Heart left ventricle (tissue), 16 donors: ENCODE measurements around the gene NEU3. TPM values are rescaled to one million over a fixed set of nuclear protein-coding genes. Genes with fewer than 3 reads are reported as not detected.

Source experiments
- ATAC-seq, 4 donors: fragments of 200-7000 bp; cut with Tn5 transposase; one replicate each; pipeline ENCODE4 v1.9.1; 2020 to 2022; ENCODE audit warnings: moderate library complexity in 4 of 4, mild to moderate bottlenecking in 3 of 4, moderate number of reproducible peaks in 1 of 4
- DNase-seq, 5 donors: peaks; one replicate each; pipeline ENCODE4 v3.0.0-alpha.2; 2020
- H3K27ac ChIP-seq, 12 donors: fragments of 200-600 bp; sonication (generic) in 4 of 12; one replicate each; pipeline versions ENCODE4 v1.5.0 to v1.8.0; 2016 to 2022; ENCODE audit warnings: mild to moderate bottlenecking in 2 of 12
- H3K27me3 ChIP-seq, 9 donors: fragments of 200-600 bp; sonication (generic) in 2 of 9; one replicate each; pipeline versions ENCODE4 v1.5.1 to v1.8.0; 2016 to 2022; ENCODE audit warnings: mild to moderate bottlenecking in 3 of 9
- H3K36me3 ChIP-seq, 9 donors: fragments of 200-600 bp; sonication (generic) in 2 of 9; one replicate each; pipeline versions ENCODE4 v1.5.0 to v1.8.0; 2018 to 2022; ENCODE audit warnings: mild to moderate bottlenecking in 2 of 9
- H3K4me1 ChIP-seq, 12 donors: fragments of 200-600 bp; sonication (generic) in 4 of 12; one replicate each; pipeline versions ENCODE4 v1.5.0 to v1.8.0; 2016 to 2022; ENCODE audit warnings: mild to moderate bottlenecking in 3 of 12
- H3K4me3 ChIP-seq, 12 donors: fragments of 200-600 bp; sonication (generic) in 4 of 12; one replicate each; pipeline versions ENCODE4 v1.5.0 to v1.8.0; 2017 to 2022; ENCODE audit warnings: mild to moderate bottlenecking in 9 of 12, moderate library complexity in 4 of 12
- H3K9me3 ChIP-seq, 12 donors: fragments of 200-600 bp; sonication (generic) in 4 of 12; one replicate each; pipeline versions ENCODE4 v1.5.0 to v1.8.0; 2016 to 2022; ENCODE audit warnings: mild to moderate bottlenecking in 1 of 12
- CTCF ChIP-seq, 12 donors: fragments of 200-600 bp; sonication (generic) in 4 of 12; IDR thresholded peaks; one replicate each; pipeline versions ENCODE4 v1.5.0 to v1.8.0; 2018 to 2022; ENCODE audit warnings: antibody characterized with exemption in 12 of 12, mild to moderate bottlenecking in 5 of 12
- POLR2A ChIP-seq, 2 donors: fragments of 450-650 bp; IDR thresholded peaks; one replicate each; pipeline ENCODE4 v1.6.1; 2017; ENCODE audit warnings: antibody characterized with exemption in 2 of 2, mild to moderate bottlenecking in 2 of 2, moderate library complexity in 2 of 2
- WGBS, 4 donors: extraction: QIAGEN DNeasy Blood & Tissue Kit in 2 of 4; methylation state at CpG; one replicate each; pipeline versions ENCODE4 v1.1.5 to v1.1.7; 2013 to 2018; 5-methylcytosine and 5-hydroxymethylcytosine counted together
- intact Hi-C, 10 donors: fragments of 100-400 bp; cut with DNase I; formaldehyde crosslinking; loops; one replicate each; pipeline versions ENCODE4 v1.11.1 to v1.14.2; 2022
- polyA plus RNA-seq, 2 donors: library from polyadenylated mRNA; stranded (reverse); fragments of 200-250 nt; gene quantifications; one replicate each; pipeline ENCODE4 v1.2.3, GENCODE V29; 2013
- total RNA-seq, 9 donors: library from RNA; depleted of rRNA in 2 of 9; stranded (reverse); fragments of >200 nt in 2 of 9; fragmentation: NEBNext Ultra II Directional in 3 of 9; extraction: Animal tissue kit (Norgen Biotek cat#: 25700) in 3 of 9; gene quantifications; one replicate each; pipeline versions ENCODE4 v1.1.0 to v1.2.4, GENCODE V29; 2016 to 2023
- donor health status: ischemic (EF 13 %, LVEDD 7.1; RV severe dilation, severe dysfunction).
- donor health status: healthy with polysubstance abuse.
- donor health status: DM: no; HTN: yes; CAD: no.
- donor health status: DM: no; HTN: no; CAD: no.
- donor health status: ischemic (EF 25% LVEDD 6.9; RV normal size, moderate dysfunction).
- donor health status: ischemic (EF 25% LVEDD 5.7; RV mildly dilated, moderate dysfunction).
- donor health status: healthy.
- donor health status: DM: yes; HTN: yes; CAD: no.
- donor health status: ischemic (EF 35%, LVEDD 5.7; RV mildly dilated, moderate dysfunction).
- donor health status: nonischemic (EF 11% LVEDD 7.7; RV severe dilation, severe dysfunction).
- donor health status: DM: yes; HTN: yes; CAD: no.
- donor health status: PGD.
- donor health status: ischemic (EF 29% LVEDD 5.4; RV normal size, mild dysfunction).
- donor health status: nonischemic (EF 23%, LVEDD 6.1; RV moderate dilation, normal function).

Gene NEU3
- total and polyA plus RNA-seq, 11 donors, result 5.1 to 16.6 (median 7.7) TPM

GRCh38 chr11:74990941-74991340 lies 2.2 kb downstream of the NEU3 start:
- Histone ChIP-seq H3K27me3 (no peaks in the 10 kb centered on the region), H3K9me3 (no peaks in the 10 kb centered on the region), H3K4me3 (no peak overlapping the region), H3K27ac (peak overlapping the region in 1 of 12 donors; percentile 11), H3K36me3 (peaks cover 0 to 24% (median 16%) of the 10 kb centered on the region in 9 donors), H3K4me1 (peaks cover 0 to 32% (median 10%) of the 10 kb centered on the region in 12 donors)
- intact Hi-C loops, result no loop called here
- TF ChIP-seq CTCF (IDR thresholded peaks at IDR 0.05), result no peak
- no peak for TF ChIP-seq POLR2A (IDR thresholded peaks at IDR 0.05)
- ATAC-seq, result no peak
- DNase-seq, result no peak
- WGBS, 4 donors, result 41 to 64% (median 49%) methylated on average over 1 of the region's 1 CpG

- no peaks in the 10 kb centered on the region for H3K27me3 ChIP-seq
- H3K9me3 ChIP-seq, result no peaks in the 10 kb centered on the region
- TF ChIP-seq POLR2A (IDR thresholded peaks at IDR 0.05) (no peak), CTCF (IDR thresholded peaks at IDR 0.05) (no peak)
- H3K36me3 ChIP-seq, result peaks cover 0 to 37% (median 27%) of the 10 kb centered on the region in 9 donors
- H3K4me1 ChIP-seq, result peaks cover 0 to 32% (median 10%) of the 10 kb centered on the region in 12 donors
- H3K4me3 ChIP-seq, result no peak overlapping the region
- intact Hi-C loops, result no loop called here
- WGBS, 4 donors, result 93 to 98% (median 95%) methylated on average over 5 of the region's 5 CpGs
- ATAC-seq (no peak), DNase-seq (no peak)
- H3K27ac ChIP-seq, result no peak overlapping the region
Observed at GRCh38 chr11:74992852-74993251, 4.1 kb downstream of the NEU3 start.

- TF ChIP-seq CTCF (IDR thresholded peaks at IDR 0.05), result no peak
- TF ChIP-seq POLR2A (IDR thresholded peaks at IDR 0.05), result no peak
- Histone ChIP-seq H3K36me3 (peaks cover 0 to 45% (median 19%) of the 10 kb centered on the region in 9 donors), H3K4me3 (no peak overlapping the region), H3K27me3 (no peaks in the 10 kb centered on the region), H3K9me3 (no peaks in the 10 kb centered on the region), H3K27ac (no peak overlapping the region), H3K4me1 (no peaks in the 10 kb centered on the region)
- intact Hi-C loops, result no loop called here
- 91 to 96% (median 91%) methylated on average over 3 of the region's 3 CpGs for WGBS, 4 donors
- ATAC-seq, result no peak
- no peak for DNase-seq
Observed at GRCh38 chr11:75000975-75001354, 12.2 kb downstream of the NEU3 start.

GRCh38 chr11:75001686-75002085 lies 13.0 kb downstream of the NEU3 start:
- ATAC-seq, result no peak

More at GRCh38 chr11:75001686-75002085, 13.0 kb downstream of the NEU3 start:
- Histone ChIP-seq H3K27me3 (no peaks in the 10 kb centered on the region), H3K9me3 (no peaks in the 10 kb centered on the region), H3K36me3 (peaks cover 0 to 45% (median 19%) of the 10 kb centered on the region in 9 donors), H3K4me1 (no peaks in the 10 kb centered on the region), H3K27ac (no peak overlapping the region), H3K4me3 (no peak overlapping the region)
- DNase-seq, result no peak
- intact Hi-C loops, result no loop called here
- TF ChIP-seq POLR2A (IDR thresholded peaks at IDR 0.05), result no peak
- TF ChIP-seq CTCF (IDR thresholded peaks at IDR 0.05), result no peak
- WGBS, 4 donors, result 81 to 92% (median 92%) methylated on average over 3 of the region's 3 CpGs
